Endodermal cell (in vitro differentiated cells): ENCODE data around the gene OAS2. TPM values are rescaled to one million over a fixed set of nuclear protein-coding genes. Genes with fewer than 3 reads are reported as not detected.

Source experiments
- DNase-seq: peaks from one replicate; pipeline ENCODE4 v3.0.0-alpha.2; 2017
- H3K27ac ChIP-seq: 2 replicates; pipeline ENCODE4 v1.5.1; 2013; ENCODE audit warnings: mild to moderate bottlenecking, low read depth, low read length, moderate library complexity
- H3K27me3 ChIP-seq: 2 replicates; pipeline ENCODE4 v1.6.1; 2013; ENCODE audit warnings: mild to moderate bottlenecking, low read length, moderate library complexity; ENCODE audit not compliant: insufficient read depth, control insufficient read depth, poor library complexity, severe bottlenecking
- H3K36me3 ChIP-seq: 2 replicates; pipeline ENCODE4 v1.7.0; 2013; ENCODE audit warnings: mild to moderate bottlenecking, low read length, moderate library complexity; ENCODE audit not compliant: control insufficient read depth, insufficient read depth
- H3K4me1 ChIP-seq: one replicate; pipeline ENCODE4 v1.7.0; 2013; ENCODE audit warnings: low read length; ENCODE audit not compliant: control insufficient read depth, insufficient read depth
- H3K4me3 ChIP-seq: 2 replicates; pipeline ENCODE4 v1.5.1; 2013; ENCODE audit warnings: mild to moderate bottlenecking, low read length, moderate library complexity
- H3K9ac ChIP-seq: 2 replicates; pipeline ENCODE4 v1.6.1; 2013; ENCODE audit warnings: mild to moderate bottlenecking, low read length, moderate library complexity; ENCODE audit not compliant: poor library complexity, severe bottlenecking; ENCODE audit errors: extremely low read depth
- H3K9me3 ChIP-seq: 2 replicates; pipeline ENCODE4 v1.6.1; 2013; ENCODE audit warnings: mild to moderate bottlenecking, low read length, moderate library complexity; ENCODE audit not compliant: control insufficient read depth
- H3K27ac Mint-ChIP-seq: 2 replicates; pipeline ENCODE4 v1.8.0; 2020; ENCODE audit warnings: mixed read lengths
- H3K27me3 Mint-ChIP-seq: 2 replicates; pipeline ENCODE4 v1.8.0; 2021; ENCODE audit warnings: mild to moderate bottlenecking, mixed read lengths; ENCODE audit not compliant: insufficient read depth
- H3K36me3 Mint-ChIP-seq: 2 replicates; pipeline ENCODE4 v1.8.0; 2020; ENCODE audit warnings: low read depth, mixed read lengths
- H3K4me1 Mint-ChIP-seq: 2 replicates; pipeline ENCODE4 v1.8.0; 2020; ENCODE audit warnings: mixed read lengths
- H3K4me3 Mint-ChIP-seq: 2 replicates; pipeline ENCODE4 v1.8.0; 2020; ENCODE audit warnings: mild to moderate bottlenecking, moderate library complexity, mixed read lengths
- H3K9me3 Mint-ChIP-seq: 2 replicates; pipeline ENCODE4 v1.8.0; 2020; ENCODE audit warnings: mild to moderate bottlenecking, mixed read lengths
- WGBS, 2 experiments: methylation state at CpG; one replicate each; pipeline versions ENCODE4 v1.1.5 to v1.1.7; 2013; ENCODE audit warnings: missing lambda C conversion rate in 2 of 2, mixed read lengths in 1 of 2; ENCODE audit not compliant: insufficient coverage in 1 of 2, insufficient read length in 1 of 2; 5-methylcytosine and 5-hydroxymethylcytosine counted together
- total RNA-seq, 2 donors: library from RNA; stranded (reverse); fragmentation: NEBNext Ultra II Directional in 1 of 2; extraction: Animal tissue kit (Norgen Biotek cat#: 25700) in 1 of 2; gene quantifications; 2 replicates in 1 of 2; 3 replicates in 1 of 2; pipeline ENCODE4 v1.2.1, GENCODE V29; 2021
- TF ChIP-seq, protein P1 (sequence below): fragments of 200-600 bp; sonication (generic); conservative IDR thresholded peaks from 2 replicates; pipeline ENCODE4 v1.5.0; 2021; ENCODE audit warnings: antibody characterized with exemption, mild to moderate bottlenecking

OAS2 gene
- total RNA-seq, 2 donors from 2014 or later, result not detected

DNA sequence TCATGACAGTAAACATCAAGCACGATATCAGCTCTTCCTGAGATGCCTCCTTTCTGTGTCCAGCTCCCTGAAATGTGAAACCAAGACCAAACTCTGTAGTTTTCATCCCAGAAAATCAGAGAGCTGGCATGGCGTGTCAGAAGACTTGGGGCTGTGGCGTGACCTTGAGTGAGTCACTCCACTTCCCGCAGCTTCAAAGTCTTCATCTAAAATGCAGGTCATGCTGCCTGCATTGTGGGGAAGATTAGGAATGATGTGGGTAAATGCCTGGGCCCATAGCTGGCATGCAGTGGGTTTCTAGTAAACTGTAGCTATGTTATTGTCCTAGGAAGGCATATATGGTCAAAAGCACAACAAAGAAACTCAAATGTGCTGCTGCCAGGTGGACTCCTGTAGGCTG lies 28.8 kb downstream of the OAS2 start:
- H3K36me3 Mint-ChIP-seq, result no peaks in the 10 kb centered on the region
- no peak overlapping the region for H3K27ac Mint-ChIP-seq
- H3K27me3 ChIP-seq, result peaks cover 15% of the 10 kb centered on the region
- peaks cover 6% of the 10 kb centered on the region for H3K9me3 Mint-ChIP-seq
- H3K27me3 Mint-ChIP-seq, result peaks cover 47% of the 10 kb centered on the region
- H3K9me3 ChIP-seq, result peaks cover 13% of the 10 kb centered on the region
- H3K27ac ChIP-seq, result no peak overlapping the region
- peak; percentile 38 for DNase-seq
- no peak overlapping the region for H3K4me3 ChIP-seq
- WGBS, 2 experiments, result 76 to 89% methylated on average over 2 to 4 of the region's 4 CpGs
- TF ChIP-seq, protein P1, sequence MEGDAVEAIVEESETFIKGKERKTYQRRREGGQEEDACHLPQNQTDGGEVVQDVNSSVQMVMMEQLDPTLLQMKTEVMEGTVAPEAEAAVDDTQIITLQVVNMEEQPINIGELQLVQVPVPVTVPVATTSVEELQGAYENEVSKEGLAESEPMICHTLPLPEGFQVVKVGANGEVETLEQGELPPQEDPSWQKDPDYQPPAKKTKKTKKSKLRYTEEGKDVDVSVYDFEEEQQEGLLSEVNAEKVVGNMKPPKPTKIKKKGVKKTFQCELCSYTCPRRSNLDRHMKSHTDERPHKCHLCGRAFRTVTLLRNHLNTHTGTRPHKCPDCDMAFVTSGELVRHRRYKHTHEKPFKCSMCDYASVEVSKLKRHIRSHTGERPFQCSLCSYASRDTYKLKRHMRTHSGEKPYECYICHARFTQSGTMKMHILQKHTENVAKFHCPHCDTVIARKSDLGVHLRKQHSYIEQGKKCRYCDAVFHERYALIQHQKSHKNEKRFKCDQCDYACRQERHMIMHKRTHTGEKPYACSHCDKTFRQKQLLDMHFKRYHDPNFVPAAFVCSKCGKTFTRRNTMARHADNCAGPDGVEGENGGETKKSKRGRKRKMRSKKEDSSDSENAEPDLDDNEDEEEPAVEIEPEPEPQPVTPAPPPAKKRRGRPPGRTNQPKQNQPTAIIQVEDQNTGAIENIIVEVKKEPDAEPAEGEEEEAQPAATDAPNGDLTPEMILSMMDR, result no peak
- H3K36me3 ChIP-seq, result no peaks in the 10 kb centered on the region
- H3K4me3 Mint-ChIP-seq, result no peak overlapping the region
- H3K4me1 Mint-ChIP-seq, result no peaks in the 10 kb centered on the region
- no peaks in the 10 kb centered on the region for H3K4me1 ChIP-seq
- no peak overlapping the region for H3K9ac ChIP-seq

DNA sequence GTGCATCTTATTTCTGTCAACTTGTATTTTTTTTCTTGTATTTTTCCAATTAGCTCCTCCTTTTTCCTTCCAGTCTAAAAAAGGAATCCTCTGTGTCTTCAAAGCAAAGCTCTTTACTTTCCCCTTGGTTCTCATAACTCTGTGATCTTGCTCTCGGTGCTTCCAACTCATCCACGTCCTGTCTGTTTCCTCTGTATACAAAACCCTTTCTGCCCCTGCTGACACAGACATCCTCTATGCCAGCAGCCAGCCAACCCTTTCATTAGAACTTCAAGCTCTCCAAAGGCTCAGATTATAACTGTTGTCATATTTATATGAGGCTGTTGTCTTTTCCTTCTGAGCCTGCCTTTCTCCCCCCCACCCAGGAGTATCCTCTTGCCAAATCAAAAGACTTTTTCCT lies 32.4 kb downstream of the OAS2 start:
- Histone ChIP-seq H3K4me3 (no peak overlapping the region), H3K27me3 (peaks cover 23% of the 10 kb centered on the region), H3K27ac (no peak overlapping the region), H3K9ac (no peak overlapping the region), H3K4me1 (no peaks in the 10 kb centered on the region), H3K9me3 (peaks cover 13% of the 10 kb centered on the region), H3K36me3 (no peaks in the 10 kb centered on the region)
- no peaks in the 10 kb centered on the region for H3K36me3 Mint-ChIP-seq
- no peaks in the 10 kb centered on the region for H3K4me1 Mint-ChIP-seq
- 78 to 100% methylated on average over 1 to 2 of the region's 2 CpGs for WGBS, 2 experiments
- H3K27me3 Mint-ChIP-seq, result peaks cover 46% of the 10 kb centered on the region
- no peak overlapping the region for H3K27ac Mint-ChIP-seq
- H3K9me3 Mint-ChIP-seq, result peaks cover 6% of the 10 kb centered on the region
- H3K4me3 Mint-ChIP-seq, result no peak overlapping the region
- DNase-seq, result no peak
- TF ChIP-seq, protein P1, result no peak

DNA sequence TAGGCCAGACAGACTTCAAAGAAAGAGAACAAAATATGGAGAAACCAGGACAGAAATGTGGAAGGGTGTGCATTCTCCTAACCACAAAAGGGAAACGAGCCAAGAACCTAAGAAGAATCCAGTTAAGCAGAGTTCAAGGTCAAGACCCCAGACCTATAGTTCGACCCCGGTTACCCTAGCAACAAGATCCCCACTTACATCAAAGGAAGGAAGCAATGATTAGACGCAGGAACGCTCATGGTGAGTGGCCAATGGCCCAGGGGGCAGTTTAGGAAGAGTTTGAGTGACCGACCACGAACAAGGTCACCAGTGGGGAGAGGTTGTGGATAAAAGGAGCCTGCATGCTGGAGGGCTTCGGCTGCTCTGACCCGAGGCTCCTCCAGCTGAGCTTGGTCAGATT lies 36.2 kb downstream of the OAS2 start:
- H3K27ac ChIP-seq, result no peak overlapping the region
- 89 to 90% methylated on average over 8 to 9 of the region's 9 CpGs for WGBS, 2 experiments
- TF ChIP-seq, protein P1, result no peak
- peaks cover 38% of the 10 kb centered on the region for H3K27me3 Mint-ChIP-seq
- no peak overlapping the region for H3K4me3 ChIP-seq
- DNase-seq, result no peak
- H3K4me1 Mint-ChIP-seq, result no peaks in the 10 kb centered on the region
- H3K27ac Mint-ChIP-seq, result no peak overlapping the region
- peaks cover 13% of the 10 kb centered on the region for H3K27me3 ChIP-seq
- no peak overlapping the region for H3K4me3 Mint-ChIP-seq
- H3K36me3 ChIP-seq, result no peaks in the 10 kb centered on the region
- H3K4me1 ChIP-seq, result no peaks in the 10 kb centered on the region
- no peaks in the 10 kb centered on the region for H3K36me3 Mint-ChIP-seq
- H3K9me3 Mint-ChIP-seq, result peaks cover 6% of the 10 kb centered on the region
- peaks cover 13% of the 10 kb centered on the region for H3K9me3 ChIP-seq
- H3K9ac ChIP-seq, result no peak overlapping the region
